ENCODE results near the gene EGFR.

EGFR gene

DNA sequence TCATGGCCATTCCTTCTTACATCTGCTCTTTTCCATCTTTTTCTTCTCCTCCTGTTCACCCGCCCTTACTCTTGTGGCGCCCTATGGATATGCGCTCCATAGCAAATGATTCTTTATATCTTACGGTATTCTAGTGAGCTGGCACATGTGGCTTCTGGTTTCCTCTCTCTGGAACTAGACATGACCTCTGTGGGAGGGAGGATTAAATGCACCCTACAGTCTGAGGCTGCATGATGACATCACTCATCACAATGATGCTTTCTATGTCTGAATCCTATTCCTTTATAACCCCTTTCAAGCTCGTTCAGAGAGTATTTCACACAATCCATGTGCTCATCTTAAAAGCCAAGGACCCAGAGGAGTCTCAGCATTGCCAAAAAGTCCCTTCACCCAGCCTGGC lies 153.3 kb downstream of the EGFR start:
- DNase-seq (ENCODE audit: low read depth): no peak

DNA sequence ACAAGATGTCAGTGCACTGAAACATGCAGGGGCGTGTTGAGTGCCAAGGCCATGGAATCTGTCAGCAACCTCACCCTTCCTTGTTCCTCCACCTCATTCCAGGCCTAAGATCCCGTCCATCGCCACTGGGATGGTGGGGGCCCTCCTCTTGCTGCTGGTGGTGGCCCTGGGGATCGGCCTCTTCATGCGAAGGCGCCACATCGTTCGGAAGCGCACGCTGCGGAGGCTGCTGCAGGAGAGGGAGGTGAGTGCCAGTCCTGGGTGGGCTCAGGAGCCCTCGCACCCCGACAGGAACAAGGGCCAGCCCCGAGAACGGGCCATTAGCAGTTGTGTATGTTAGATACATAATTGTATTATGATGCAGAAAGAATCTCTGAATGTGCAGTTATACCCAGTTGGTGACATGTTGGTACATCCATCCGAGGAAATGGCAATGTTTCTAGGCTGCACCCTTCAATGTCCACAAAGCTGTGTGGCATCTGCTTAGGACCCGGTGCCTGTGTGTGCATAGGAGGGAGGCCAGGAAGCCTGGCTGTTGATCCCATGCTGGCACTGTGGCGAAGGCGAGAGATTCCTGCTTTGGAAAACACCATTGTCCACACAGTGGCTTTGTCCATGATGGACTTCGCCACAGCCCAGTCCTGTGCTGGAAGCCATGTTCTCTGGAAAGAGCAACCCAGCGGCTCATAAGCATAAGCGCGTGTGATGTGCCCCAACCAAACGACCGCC lies 154.2 kb downstream of the EGFR start:
- no peak for DNase-seq (ENCODE audit: low read depth)

DNA sequence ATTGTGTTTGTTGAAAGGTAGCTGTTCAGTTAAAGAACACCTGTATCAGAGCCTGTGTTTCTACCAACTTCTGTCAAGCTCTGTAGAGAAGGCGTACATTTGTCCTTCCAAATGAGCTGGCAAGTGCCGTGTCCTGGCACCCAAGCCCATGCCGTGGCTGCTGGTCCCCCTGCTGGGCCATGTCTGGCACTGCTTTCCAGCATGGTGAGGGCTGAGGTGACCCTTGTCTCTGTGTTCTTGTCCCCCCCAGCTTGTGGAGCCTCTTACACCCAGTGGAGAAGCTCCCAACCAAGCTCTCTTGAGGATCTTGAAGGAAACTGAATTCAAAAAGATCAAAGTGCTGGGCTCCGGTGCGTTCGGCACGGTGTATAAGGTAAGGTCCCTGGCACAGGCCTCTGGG lies 154.9 kb downstream of the EGFR start:
- DNase-seq (ENCODE audit: low read depth): no peak

DNA sequence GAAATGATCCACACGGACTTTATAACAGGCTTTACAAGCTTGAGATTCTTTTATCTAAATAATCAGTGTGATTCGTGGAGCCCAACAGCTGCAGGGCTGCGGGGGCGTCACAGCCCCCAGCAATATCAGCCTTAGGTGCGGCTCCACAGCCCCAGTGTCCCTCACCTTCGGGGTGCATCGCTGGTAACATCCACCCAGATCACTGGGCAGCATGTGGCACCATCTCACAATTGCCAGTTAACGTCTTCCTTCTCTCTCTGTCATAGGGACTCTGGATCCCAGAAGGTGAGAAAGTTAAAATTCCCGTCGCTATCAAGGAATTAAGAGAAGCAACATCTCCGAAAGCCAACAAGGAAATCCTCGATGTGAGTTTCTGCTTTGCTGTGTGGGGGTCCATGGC lies 155.6 kb downstream of the EGFR start:
- DNase-seq (ENCODE audit: low read depth): no peak

DNA sequence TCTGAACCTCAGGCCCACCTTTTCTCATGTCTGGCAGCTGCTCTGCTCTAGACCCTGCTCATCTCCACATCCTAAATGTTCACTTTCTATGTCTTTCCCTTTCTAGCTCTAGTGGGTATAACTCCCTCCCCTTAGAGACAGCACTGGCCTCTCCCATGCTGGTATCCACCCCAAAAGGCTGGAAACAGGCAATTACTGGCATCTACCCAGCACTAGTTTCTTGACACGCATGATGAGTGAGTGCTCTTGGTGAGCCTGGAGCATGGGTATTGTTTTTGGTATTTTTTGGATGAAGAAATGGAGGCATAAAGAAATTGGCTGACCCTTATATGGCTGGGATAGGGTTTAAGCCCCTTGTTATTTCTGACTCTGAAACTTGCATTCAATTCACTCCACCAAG lies 156.0 kb downstream of the EGFR start:
- DNase-seq (ENCODE audit: low read depth): no peak

DNA sequence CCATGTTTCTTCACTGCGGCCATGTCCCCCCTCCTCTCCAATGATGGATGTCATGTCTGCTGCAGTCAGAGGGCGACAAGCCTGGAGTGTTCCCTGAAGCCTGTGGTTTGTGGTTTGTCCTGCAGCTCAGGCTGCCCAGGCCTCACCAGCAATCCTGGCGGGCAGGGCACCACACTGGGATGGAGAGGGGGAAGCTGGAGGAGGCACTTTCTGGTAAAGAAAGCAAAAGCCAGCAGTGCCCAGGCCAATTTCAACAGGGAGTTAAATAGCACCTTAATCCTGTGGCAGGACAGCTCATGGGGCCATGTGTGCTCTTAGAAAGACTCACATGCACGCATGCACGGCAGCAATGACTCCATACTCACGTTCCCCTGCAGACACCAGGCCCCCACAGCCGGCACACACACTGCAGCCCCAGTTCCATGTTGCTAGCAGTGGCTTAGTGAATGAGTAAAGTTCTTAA lies 158.3 kb downstream of the EGFR start:
- no peak for DNase-seq (ENCODE audit: low read depth)

DNA sequence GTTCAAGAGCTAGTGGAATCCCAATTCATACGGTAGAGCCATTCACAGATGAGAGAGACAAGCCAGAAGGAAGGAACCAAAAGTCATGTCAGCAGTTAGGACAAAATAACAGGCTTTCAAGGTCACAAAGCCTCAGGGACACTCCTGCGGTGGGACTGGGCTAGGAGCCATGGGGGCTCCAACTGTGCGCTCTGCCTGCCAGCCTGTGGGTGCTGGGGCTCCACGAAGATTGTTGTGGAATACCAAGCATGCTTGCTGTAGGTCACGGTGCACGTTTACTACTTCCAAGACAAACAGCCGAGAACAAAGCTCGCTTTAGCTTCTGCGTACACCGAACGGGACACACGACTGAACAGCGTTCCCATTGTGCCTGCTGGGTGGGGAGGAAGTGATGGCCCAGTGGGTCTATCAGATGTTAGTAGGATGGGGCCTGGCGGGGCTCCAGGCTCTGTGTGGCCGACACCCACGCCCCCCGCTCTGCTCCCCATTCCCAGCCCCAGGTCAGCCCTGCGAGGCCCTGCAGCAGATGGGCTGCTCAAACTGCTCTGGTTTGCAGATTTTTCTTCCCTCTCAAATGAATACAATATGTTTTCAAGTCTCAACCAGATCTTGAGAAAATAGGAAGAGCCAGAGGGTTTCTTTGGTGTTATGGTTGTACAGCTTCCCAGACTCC lies 158.9 kb downstream of the EGFR start:
- DNase-seq (ENCODE audit: low read depth): no peak

DNA sequence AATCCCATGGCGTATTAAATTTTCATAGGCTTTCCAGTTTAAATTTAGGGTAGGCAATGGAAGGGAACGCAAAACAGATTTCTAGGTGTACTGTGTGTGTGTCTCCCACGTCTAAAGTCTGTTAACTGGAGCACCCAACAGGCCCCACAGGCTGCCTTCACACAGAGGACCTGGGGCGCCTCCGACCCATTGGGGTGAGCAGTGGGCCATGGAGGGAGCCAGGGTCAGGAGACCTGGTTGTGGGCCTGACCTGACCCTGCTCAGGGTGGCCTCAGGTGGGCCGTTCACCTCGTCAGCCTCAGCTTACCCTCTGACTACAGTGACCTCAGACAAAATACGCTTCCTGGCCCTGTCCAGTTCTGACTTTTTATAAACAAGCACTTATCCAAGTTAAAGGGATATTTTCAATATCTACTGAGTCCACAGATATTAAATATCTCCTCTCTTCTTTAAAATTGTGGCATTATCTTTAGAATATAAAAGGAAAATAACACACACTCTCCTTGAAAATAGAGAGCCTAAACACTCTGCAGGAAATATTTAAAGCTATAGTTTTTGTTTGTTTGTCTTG lies 159.6 kb downstream of the EGFR start:
- DNase-seq (ENCODE audit: low read depth): no peak

DNA sequence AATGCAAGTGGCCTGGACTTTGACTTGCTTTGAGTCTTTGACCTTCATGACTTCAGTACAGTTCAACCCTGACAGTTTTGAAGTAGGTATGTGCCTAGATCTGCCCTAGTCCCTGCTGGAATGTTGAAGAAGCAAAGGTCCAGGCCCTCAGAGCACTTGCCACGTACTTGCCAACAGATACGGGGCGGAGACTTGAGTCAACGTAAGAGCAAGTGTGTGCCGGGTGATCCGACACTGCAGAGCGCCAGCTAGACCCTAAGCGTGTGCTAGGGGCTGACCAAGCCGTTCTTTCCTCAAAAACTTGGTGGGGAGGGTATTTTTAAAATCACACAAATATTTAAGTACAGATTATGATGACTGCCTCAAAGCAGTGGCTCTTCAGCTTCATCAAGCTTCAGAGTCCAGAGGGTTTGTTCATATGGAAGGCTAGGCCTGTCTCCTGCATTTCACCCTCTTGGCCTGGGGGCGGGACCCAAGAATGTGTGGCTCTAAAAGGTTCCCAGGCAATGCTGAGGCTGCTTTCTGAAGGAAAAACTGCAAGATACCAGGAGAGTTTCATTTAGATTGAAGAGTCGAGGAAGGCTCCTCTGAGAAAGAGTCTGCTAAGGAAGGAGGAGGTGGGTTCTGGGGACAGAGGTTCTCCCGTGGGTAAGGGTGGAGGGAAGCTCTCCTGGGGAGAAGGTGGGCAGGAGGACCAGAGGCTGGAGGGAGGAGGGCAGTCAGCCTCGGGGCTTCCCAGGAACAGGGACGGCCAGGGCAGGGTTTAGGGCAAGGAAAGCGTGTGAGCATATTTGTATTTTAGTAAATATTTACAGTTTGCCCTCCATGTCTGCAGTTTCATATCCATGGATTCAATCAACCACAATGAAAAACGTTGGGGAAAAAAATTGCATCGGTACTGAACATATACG lies 160.3 kb downstream of the EGFR start:
- no peak for DNase-seq (ENCODE audit: low read depth)

DNA sequence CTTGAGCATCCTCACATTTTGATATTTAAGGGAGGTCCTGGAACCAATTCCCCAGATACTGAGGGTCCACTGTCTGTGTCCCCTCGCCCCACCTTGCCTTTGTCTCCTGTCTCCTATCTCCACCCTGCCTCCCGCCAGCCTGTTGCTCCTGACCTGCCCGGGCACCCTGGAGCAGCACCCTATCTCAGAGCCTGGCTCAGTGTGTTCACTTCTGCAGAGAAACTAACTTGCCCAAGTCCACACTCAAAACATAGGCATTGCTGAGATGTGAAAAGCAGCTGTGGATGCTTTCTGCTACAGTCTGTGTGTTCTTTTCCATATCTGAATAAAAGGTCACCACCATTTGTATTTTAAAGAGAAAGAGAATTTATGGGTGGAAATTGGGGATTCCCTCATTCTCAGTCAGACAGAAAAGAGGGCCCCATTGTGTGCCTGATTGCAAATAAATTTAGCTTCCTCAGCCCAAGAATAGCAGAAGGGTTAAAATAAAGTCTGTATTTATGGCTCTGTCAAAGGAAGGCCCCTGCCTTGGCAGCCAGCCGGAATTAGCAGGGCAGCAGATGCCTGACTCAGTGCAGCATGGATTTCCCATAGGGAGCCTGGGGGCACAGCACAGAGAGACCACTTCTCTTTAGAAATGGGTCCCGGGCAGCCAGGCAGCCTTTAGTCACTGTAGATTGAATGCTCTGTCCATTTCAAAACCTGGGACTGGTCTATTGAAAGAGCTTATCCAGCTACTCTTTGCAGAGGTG lies 161.3 kb downstream of the EGFR start:
- DNase-seq (ENCODE audit: low read depth): no peak

DNA sequence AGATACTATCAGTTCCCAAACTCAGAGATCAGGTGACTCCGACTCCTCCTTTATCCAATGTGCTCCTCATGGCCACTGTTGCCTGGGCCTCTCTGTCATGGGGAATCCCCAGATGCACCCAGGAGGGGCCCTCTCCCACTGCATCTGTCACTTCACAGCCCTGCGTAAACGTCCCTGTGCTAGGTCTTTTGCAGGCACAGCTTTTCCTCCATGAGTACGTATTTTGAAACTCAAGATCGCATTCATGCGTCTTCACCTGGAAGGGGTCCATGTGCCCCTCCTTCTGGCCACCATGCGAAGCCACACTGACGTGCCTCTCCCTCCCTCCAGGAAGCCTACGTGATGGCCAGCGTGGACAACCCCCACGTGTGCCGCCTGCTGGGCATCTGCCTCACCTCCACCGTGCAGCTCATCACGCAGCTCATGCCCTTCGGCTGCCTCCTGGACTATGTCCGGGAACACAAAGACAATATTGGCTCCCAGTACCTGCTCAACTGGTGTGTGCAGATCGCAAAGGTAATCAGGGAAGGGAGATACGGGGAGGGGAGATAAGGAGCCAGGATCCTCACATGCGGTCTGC lies 162.2 kb downstream of the EGFR start:
- DNase-seq (ENCODE audit: low read depth): no peak

DNA sequence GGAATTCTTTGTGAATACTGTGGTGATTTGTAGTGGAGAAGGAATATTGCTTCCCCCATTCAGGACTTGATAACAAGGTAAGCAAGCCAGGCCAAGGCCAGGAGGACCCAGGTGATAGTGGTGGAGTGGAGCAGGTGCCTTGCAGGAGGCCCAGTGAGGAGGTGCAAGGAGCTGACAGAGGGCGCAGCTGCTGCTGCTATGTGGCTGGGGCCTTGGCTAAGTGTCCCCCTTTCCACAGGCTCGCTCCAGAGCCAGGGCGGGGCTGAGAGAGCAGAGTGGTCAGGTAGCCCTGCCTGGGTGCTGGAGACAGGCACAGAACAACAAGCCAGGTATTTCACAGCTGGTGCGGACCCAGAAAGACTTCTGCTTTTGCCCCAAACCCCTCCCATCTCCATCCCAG lies 162.9 kb downstream of the EGFR start:
- DNase-seq (ENCODE audit: low read depth): no peak

DNA sequence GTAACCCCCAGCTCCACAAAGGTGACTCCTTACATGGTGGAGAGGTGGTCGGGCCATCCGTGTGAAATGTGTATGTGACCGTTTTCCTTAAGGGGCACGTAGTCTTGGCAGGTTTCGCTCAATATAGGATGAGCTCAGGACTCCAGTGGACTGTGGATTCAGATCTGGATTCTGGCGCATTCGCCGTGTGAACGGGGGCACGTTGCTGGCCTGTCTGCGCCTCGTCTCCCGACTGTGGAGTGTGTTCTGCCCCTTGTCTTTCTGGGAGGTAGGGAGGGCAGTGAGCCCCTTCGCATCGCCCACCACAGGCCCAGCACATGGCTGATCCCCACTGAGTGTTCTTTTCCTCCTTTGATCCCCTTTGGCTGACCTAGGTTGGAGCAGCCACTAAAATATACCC lies 165.1 kb downstream of the EGFR start:
- DNase-seq (ENCODE audit: low read depth): no peak

DNA sequence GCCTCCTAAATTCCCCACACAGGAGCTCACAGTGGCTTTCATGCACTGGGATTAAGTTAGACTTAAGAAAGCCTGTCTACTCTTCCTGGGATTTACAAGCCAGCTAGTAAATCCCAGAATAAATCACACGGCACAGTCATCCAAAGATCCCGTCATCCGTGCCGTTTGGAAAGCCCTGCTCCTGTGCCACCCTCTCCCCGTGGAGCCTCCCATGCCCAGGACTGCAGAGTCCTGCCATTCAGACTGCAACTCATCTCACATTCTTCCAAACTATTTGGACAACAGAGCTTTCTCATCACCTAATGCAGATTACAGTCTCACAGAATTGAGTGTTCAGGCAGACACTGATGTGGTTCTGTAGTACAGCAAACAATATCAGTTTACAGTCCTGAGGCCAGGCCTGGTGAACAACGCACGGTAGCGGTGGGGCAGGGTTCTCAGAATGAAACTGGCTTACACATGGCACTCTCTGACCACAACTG lies 166.5 kb downstream of the EGFR start:
- DNase-seq (ENCODE audit: low read depth): no peak

DNA sequence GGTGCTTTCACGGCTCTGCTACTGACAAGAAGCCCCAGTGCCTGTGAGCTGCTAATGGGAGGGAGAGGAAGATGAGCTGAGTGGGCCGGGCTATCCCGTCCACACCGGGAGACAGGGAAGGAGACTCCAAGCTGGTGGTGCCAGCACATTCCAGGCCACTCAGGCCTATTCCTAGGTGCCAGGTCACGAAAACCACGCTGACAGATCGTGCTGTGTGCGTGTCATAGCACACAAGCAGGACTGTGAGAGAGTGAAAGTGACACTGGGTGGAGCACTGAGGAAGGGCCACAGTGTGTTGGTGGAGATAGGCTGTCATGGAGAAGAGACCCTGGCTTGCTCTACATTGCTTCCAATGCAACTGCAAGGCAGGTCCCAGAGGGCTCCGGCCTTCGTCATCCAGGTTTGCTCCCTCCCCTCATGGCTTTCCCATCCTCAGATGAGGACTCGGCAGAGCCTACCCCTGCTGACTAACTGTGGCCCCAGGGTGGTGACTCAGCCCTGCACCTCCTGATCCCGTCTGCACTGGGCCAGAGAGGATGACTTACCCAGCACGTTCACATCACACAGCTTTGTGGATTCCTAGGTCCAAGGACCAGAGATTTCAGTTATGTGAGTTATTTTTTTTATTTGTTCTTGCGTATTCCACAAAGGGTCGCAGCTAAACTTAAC lies 167.3 kb downstream of the EGFR start:
- DNase-seq (ENCODE audit: low read depth): no peak

DNA sequence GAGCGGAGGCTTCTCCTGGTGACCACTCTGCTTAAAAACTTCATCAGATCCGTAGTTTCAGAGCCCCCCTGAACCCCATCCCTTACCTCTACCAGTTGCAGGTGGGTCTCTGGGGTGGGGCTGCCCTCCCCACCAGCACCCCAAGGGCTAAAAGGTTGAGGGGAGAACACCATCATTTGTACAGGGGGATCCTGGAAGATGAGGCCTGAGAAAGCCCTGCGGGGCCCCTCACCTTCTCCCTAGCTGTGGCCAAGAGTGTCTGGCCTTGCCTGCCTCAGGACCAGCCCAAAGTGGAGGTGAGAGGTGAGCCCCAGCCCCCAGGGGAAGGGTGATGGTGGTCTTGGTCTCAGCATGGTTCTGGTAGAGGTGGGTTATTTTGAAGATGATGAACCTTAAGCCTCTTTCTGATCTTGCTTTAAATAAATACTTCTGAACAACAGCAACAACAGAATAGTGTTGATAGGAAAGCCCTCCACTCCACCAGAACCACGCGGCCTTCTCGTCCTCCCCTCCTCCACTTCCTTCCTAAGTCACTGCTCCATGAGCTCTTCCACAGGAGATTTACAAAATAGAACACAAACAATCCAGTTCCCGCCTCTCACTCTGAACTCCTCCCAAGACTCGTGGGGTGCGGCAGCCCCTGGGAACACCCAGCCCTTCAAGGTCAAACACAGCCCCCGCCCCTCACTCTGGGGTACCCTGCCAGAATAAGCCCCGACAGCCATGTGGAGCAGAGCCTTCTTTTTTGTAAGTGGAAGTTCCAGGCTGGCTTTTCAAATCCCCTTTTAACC lies 169.1 kb downstream of the EGFR start:
- DNase-seq (ENCODE audit: low read depth): no peak

DNA sequence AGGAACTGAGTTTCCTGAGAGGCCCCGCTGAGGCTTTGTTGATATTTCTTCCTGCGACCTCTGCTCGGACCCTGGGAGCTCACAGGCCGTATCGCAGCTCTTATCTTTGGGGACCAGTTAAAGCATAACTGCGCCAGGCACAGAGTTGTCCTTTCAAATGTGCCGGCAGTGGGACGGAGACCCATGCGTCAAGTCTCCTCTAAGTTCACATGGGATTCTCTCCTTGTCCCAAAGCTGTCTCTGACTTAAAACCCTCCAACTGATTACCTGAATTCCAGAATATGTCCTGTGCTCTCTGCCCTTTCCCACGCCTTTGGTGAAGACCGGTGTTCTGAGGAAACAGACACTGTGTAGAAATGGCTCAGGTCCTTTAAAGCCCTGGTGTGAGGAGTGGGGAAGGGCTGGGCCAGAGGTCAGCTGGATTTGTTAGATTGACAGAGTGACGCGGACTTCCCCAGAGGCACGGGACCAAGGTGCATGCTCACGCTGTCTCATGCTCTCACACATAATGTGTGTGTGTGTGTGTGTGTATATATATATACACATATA lies 169.8 kb downstream of the EGFR start:
- no peak for DNase-seq (ENCODE audit: low read depth)

DNA sequence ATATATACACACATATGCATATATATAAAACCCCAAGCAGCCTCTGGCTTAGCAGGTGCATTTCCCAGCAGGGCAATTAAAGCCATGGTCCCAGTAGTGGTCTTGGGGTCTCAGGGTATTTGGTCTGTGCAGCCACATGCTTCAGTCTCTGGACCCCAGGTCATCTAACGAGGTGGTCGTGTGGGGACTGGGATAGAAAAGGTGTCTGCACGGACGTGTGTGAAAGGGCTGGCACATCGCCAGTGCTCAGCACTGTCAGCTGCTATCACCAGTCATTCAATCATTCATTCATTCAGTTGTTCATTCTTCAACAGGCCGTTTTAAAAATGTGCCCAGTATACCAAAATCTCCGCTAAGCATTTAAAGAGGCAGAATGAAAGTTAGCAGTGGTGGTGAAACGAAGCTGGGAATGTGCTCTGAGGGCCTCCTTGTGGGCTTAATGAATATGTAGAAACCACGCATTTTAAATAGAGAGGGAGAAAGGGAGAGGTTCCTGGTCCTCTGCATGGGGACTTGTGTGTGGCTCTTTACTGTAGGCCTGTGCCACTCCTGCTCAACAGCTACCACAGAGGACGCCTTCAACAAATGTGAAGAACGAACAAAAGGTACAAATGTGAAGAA lies 170.4 kb downstream of the EGFR start:
- DNase-seq (ENCODE audit: low read depth): no peak

DNA sequence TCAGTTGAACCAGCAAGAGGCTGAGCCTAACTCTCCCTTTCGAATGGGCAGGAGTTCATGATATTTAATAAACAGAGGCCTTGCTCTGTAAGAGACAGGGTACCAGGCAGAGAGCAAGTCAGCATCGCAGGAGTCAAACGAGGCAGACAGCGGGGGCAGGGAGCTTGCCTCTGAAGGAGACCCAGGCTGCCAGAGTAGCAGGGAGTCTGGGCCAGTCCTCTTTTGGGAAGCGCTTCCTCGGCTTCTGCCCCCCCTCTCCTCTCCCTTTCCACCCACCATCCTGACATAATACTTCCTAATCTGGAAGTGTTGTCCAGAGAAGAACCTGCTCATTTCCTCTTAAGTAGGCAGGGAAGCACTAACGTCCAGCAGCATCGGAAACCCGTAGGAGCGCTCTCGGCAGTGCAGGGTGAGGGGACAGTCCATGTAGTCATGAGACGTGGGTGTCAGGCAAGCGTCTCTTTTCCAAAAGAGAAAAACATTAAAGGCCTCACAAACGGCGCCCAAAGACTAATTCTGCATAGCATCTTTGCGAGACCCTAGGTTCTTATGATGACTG lies 171.1 kb downstream of the EGFR start:
- no peak for DNase-seq (ENCODE audit: low read depth)

Measured in T follicular helper cell (primary cell).